Prostate gland (tissue), 2 donors: ENCODE results near the gene FBXO30.

Experiments used
- CTCF ChIP-seq, 4 experiments: fragments of 200-600 bp in 2 of 4; fragments of 450-650 bp in 2 of 4; sonication (generic) in 2 of 4; IDR thresholded peaks; 1 replicate in 3 of 4; 2 replicates in 1 of 4; pipeline ENCODE4 v1.5.1; 2016 to 2019; ENCODE audit warnings: antibody characterized with exemption in 4 of 4, mild to moderate bottlenecking in 2 of 4, moderate library complexity in 2 of 4
- POLR2A ChIP-seq: fragments of 450-650 bp; IDR thresholded peaks from one replicate; pipeline ENCODE4 v1.6.1; 2016; ENCODE audit warnings: antibody characterized with exemption, mild to moderate bottlenecking

GRCh38 chr6:145765449-145765848, 49.1 kb downstream of the FBXO30 start:
- TF ChIP-seq CTCF (IDR thresholded peaks at IDR 0.05) (no peak), POLR2A (no peak)
